ENCODE data around the gene KCNK3.

KCNK3 gene

GRCh38 chr2:26721115-26722032 is 28.9 kb downstream of the KCNK3 start:
- Histone ChIP-seq H3K36me3 (ENCODE audit: insufficient read depth, low read length) (no peaks in the 10 kb centered on the region), H3K9me3 (ENCODE audit: control insufficient read depth, insufficient read depth, low read length) (no peaks in the 10 kb centered on the region), H3K9ac (ENCODE audit: low read depth, low read length) (no peak overlapping the region), H3K4me1 (ENCODE audit: insufficient read depth, low read length) (peaks cover 16% of the 10 kb centered on the region; the same call in 1 of the 2 replicates)

- Histone ChIP-seq H3K9ac (ENCODE audit: low read depth, low read length) (no peak overlapping the region), H3K36me3 (ENCODE audit: insufficient read depth, low read length) (no peaks in the 10 kb centered on the region), H3K4me1 (ENCODE audit: insufficient read depth, low read length) (peaks cover 16% of the 10 kb centered on the region; the same call in 1 of the 2 replicates)
Measured at GRCh38 chr2:26722328-26722727, 29.8 kb downstream of the KCNK3 start.

GRCh38 chr2:26722911-26723310 is 30.4 kb downstream of the KCNK3 start:
- no peak overlapping the region for H3K9ac ChIP-seq (ENCODE audit: low read depth, low read length)
- peaks cover 16% of the 10 kb centered on the region; the same call in 1 of the 2 replicates for H3K4me1 ChIP-seq (ENCODE audit: insufficient read depth, low read length)
- H3K36me3 ChIP-seq (ENCODE audit: insufficient read depth, low read length): no peaks in the 10 kb centered on the region
- no peaks in the 10 kb centered on the region for H3K9me3 ChIP-seq (ENCODE audit: control insufficient read depth, insufficient read depth, low read length)

More at GRCh38 chr2:26722328-26722727, 29.8 kb downstream of the KCNK3 start:
- H3K9me3 ChIP-seq (ENCODE audit: control insufficient read depth, insufficient read depth, low read length): no peaks in the 10 kb centered on the region

GRCh38 chr2:26723475-26723874 is 31.0 kb downstream of the KCNK3 start:
- peaks cover 16% of the 10 kb centered on the region; the same call in 1 of the 2 replicates for H3K4me1 ChIP-seq (ENCODE audit: insufficient read depth, low read length)
- H3K9ac ChIP-seq (ENCODE audit: low read depth, low read length): no peak overlapping the region
- no peaks in the 10 kb centered on the region for H3K36me3 ChIP-seq (ENCODE audit: insufficient read depth, low read length)
- H3K9me3 ChIP-seq (ENCODE audit: control insufficient read depth, insufficient read depth, low read length): no peaks in the 10 kb centered on the region

GRCh38 chr2:26723991-26724750 is 31.6 kb downstream of the KCNK3 start:
- Histone ChIP-seq H3K4me1 (ENCODE audit: insufficient read depth, low read length) (peaks cover 16% of the 10 kb centered on the region; the same call in 1 of the 2 replicates), H3K9ac (ENCODE audit: low read depth, low read length) (no peak overlapping the region), H3K9me3 (ENCODE audit: control insufficient read depth, insufficient read depth, low read length) (no peaks in the 10 kb centered on the region), H3K36me3 (ENCODE audit: insufficient read depth, low read length) (no peaks in the 10 kb centered on the region)

GRCh38 chr2:26724784-26725520 is 32.4 kb downstream of the KCNK3 start:
- H3K9me3 ChIP-seq (ENCODE audit: control insufficient read depth, insufficient read depth, low read length): no peaks in the 10 kb centered on the region
- no peaks in the 10 kb centered on the region for H3K36me3 ChIP-seq (ENCODE audit: insufficient read depth, low read length)
- H3K4me1 ChIP-seq (ENCODE audit: insufficient read depth, low read length): peaks cover 16% of the 10 kb centered on the region; the same call in 1 of the 2 replicates
- no peak overlapping the region for H3K9ac ChIP-seq (ENCODE audit: low read depth, low read length)

- H3K36me3 ChIP-seq (ENCODE audit: insufficient read depth, low read length): no peaks in the 10 kb centered on the region
- H3K9me3 ChIP-seq (ENCODE audit: control insufficient read depth, insufficient read depth, low read length): no peaks in the 10 kb centered on the region
- no peak overlapping the region for H3K9ac ChIP-seq (ENCODE audit: low read depth, low read length)
- peaks cover 12% of the 10 kb centered on the region; the same call in 1 of the 2 replicates for H3K4me1 ChIP-seq (ENCODE audit: insufficient read depth, low read length)
Measured at GRCh38 chr2:26725521-26725820, 32.9 kb downstream of the KCNK3 start.

GRCh38 chr2:26726228-26726627 is 33.7 kb downstream of the KCNK3 start:
- Histone ChIP-seq H3K9ac (ENCODE audit: low read depth, low read length) (no peak overlapping the region), H3K4me1 (ENCODE audit: insufficient read depth, low read length) (peaks cover 4% of the 10 kb centered on the region; the same call in 1 of the 2 replicates), H3K9me3 (ENCODE audit: control insufficient read depth, insufficient read depth, low read length) (no peaks in the 10 kb centered on the region), H3K36me3 (ENCODE audit: insufficient read depth, low read length) (no peaks in the 10 kb centered on the region)

GRCh38 chr2:26727641-26728561 is 35.4 kb downstream of the KCNK3 start:
- H3K9ac ChIP-seq (ENCODE audit: low read depth, low read length): no peak overlapping the region
- no peaks in the 10 kb centered on the region for H3K36me3 ChIP-seq (ENCODE audit: insufficient read depth, low read length)
- no peaks in the 10 kb centered on the region for H3K4me1 ChIP-seq (ENCODE audit: insufficient read depth, low read length)
- H3K9me3 ChIP-seq (ENCODE audit: control insufficient read depth, insufficient read depth, low read length): no peaks in the 10 kb centered on the region

- Histone ChIP-seq H3K4me1 (ENCODE audit: insufficient read depth, low read length) (no peaks in the 10 kb centered on the region), H3K36me3 (ENCODE audit: insufficient read depth, low read length) (no peaks in the 10 kb centered on the region; the same call in 1 of the 2 replicates)
Measured at GRCh38 chr2:26729311-26729710, 36.8 kb downstream of the KCNK3 start.

GRCh38 chr2:26730549-26731344 is 38.2 kb downstream of the KCNK3 start:
- Histone ChIP-seq H3K9ac (ENCODE audit: low read depth, low read length) (no peak overlapping the region), H3K36me3 (ENCODE audit: insufficient read depth, low read length) (no peaks in the 10 kb centered on the region; the same call in 1 of the 2 replicates), H3K4me1 (ENCODE audit: insufficient read depth, low read length) (no peaks in the 10 kb centered on the region), H3K9me3 (ENCODE audit: control insufficient read depth, insufficient read depth, low read length) (no peaks in the 10 kb centered on the region)

More at GRCh38 chr2:26729311-26729710, 36.8 kb downstream of the KCNK3 start:
- Histone ChIP-seq H3K9ac (ENCODE audit: low read depth, low read length) (no peak overlapping the region), H3K9me3 (ENCODE audit: control insufficient read depth, insufficient read depth, low read length) (no peaks in the 10 kb centered on the region)

GRCh38 chr2:26731714-26732113 is 39.2 kb downstream of the KCNK3 start:
- H3K9me3 ChIP-seq (ENCODE audit: control insufficient read depth, insufficient read depth, low read length): no peaks in the 10 kb centered on the region
- no peaks in the 10 kb centered on the region; the same call in 1 of the 2 replicates for H3K36me3 ChIP-seq (ENCODE audit: insufficient read depth, low read length)

GRCh38 chr2:26732446-26732845 is 39.9 kb downstream of the KCNK3 start:
- Histone ChIP-seq H3K36me3 (ENCODE audit: insufficient read depth, low read length) (no peaks in the 10 kb centered on the region; the same call in 1 of the 2 replicates), H3K9me3 (ENCODE audit: control insufficient read depth, insufficient read depth, low read length) (no peaks in the 10 kb centered on the region), H3K9ac (ENCODE audit: low read depth, low read length) (no peak overlapping the region), H3K4me1 (ENCODE audit: insufficient read depth, low read length) (no peaks in the 10 kb centered on the region)

More at GRCh38 chr2:26731714-26732113, 39.2 kb downstream of the KCNK3 start:
- H3K9ac ChIP-seq (ENCODE audit: low read depth, low read length): no peak overlapping the region
- H3K4me1 ChIP-seq (ENCODE audit: insufficient read depth, low read length): no peaks in the 10 kb centered on the region
